GDM1 (cell line): Measurements from ENCODE around the gene ACTR3C.

Experiments used
- DNase-seq: peaks from one replicate; lab custom pipeline; 2025; lab: John Stamatoyannopoulos, UW

Gene ACTR3C

GRCh38 chr7:150322833-150323681 lies at the start of gene ACTR3C, which contains the start of gene LRRC61:
ACTR3C (minus strand) TSS chr7:150323545; CDS start chr7:150295296, 28,249 bp downstream.
LRRC61 (plus strand) TSS chr7:150323355; CDS start chr7:150336862, 13,507 bp downstream.
- no peak for DNase-seq

- DNase-seq: no peak
These were observed 49.1 kb upstream of the ACTR3C start for GRCh38 chr7:150372271-150373048.

- DNase-seq: no peak
These were observed 48.6 kb upstream of the ACTR3C start for GRCh38 chr7:150371996-150372270.

GRCh38 chr7:150371131-150371995 lies 48.0 kb upstream of the ACTR3C start:
- DNase-seq: no peak

GRCh38 chr7:150370612-150371071 lies 47.3 kb upstream of the ACTR3C start:
- DNase-seq: no peak

- DNase-seq: no peak
These were observed 46.6 kb upstream of the ACTR3C start for GRCh38 chr7:150369748-150370501.

GRCh38 chr7:150368884-150369747 lies 45.8 kb upstream of the ACTR3C start:
- DNase-seq: peak; percentile 19

- DNase-seq: peak; percentile 81
These were observed 44.9 kb upstream of the ACTR3C start, which contains the start of gene REPIN1 for GRCh38 chr7:150368096-150368883. REPIN1 (plus strand) TSS chr7:150368822; CDS start chr7:150369712, 890 bp downstream.

GRCh38 chr7:150367677-150368095 lies 44.3 kb upstream of the ACTR3C start:
- no peak for DNase-seq

- DNase-seq: no peak
These were observed 42.5 kb upstream of the ACTR3C start for GRCh38 chr7:150365673-150366398.

GRCh38 chr7:150365194-150365593 lies 41.8 kb upstream of the ACTR3C start:
- no peak for DNase-seq

GRCh38 chr7:150363872-150364271 lies 40.5 kb upstream of the ACTR3C start:
- peak; percentile 63 for DNase-seq

- no peak for DNase-seq
These were observed 40.0 kb upstream of the ACTR3C start for GRCh38 chr7:150363370-150363769.

GRCh38 chr7:150361807-150362621 lies 38.7 kb upstream of the ACTR3C start:
- DNase-seq: no peak

- no peak for DNase-seq
These were observed 38.1 kb upstream of the ACTR3C start for GRCh38 chr7:150361402-150361801.

GRCh38 chr7:150360363-150361058 lies 37.2 kb upstream of the ACTR3C start:
- DNase-seq: no peak
